Suprapubic skin (tissue), 4 donors: ENCODE measurements around the gene RAB3C. TPM values are rescaled to one million over a fixed set of nuclear protein-coding genes. Genes with fewer than 3 reads are reported as not detected.

Source experiments
- DNase-seq, 2 donors: peaks; one replicate each; pipeline ENCODE4 v3.0.0-alpha.2; 2019; ENCODE audit warnings: low spot score in 2 of 2
- H3K27ac ChIP-seq: fragments of 200-600 bp; sonication (generic); one replicate; pipeline ENCODE4 v1.5.1; 2019
- H3K27me3 ChIP-seq: fragments of 200-600 bp; sonication (generic); one replicate; pipeline ENCODE4 v1.5.1; 2019
- H3K36me3 ChIP-seq: fragments of 200-600 bp; sonication (generic); one replicate; pipeline ENCODE4 v1.5.1; 2019
- H3K4me1 ChIP-seq: fragments of 200-600 bp; sonication (generic); one replicate; pipeline ENCODE4 v1.5.1; 2019
- H3K4me3 ChIP-seq: fragments of 200-600 bp; sonication (generic); one replicate; pipeline ENCODE4 v1.5.1; 2019; ENCODE audit warnings: mild to moderate bottlenecking
- H3K9me3 ChIP-seq: fragments of 200-600 bp; sonication (generic); one replicate; pipeline ENCODE4 v1.5.1; 2019
- CTCF ChIP-seq, 2 donors: fragments of 200-600 bp in 1 of 2; fragments of 450-650 bp in 1 of 2; sonication (generic) in 1 of 2; IDR thresholded peaks; one replicate each; pipeline ENCODE4 v1.5.1; 2016 to 2019; ENCODE audit warnings: antibody characterized with exemption in 2 of 2, mild to moderate bottlenecking in 1 of 2, moderate library complexity in 1 of 2
- EP300 ChIP-seq: sonication (generic); formaldehyde crosslinking; IDR thresholded peaks from one replicate; pipeline ENCODE4 v1.6.1; 2017; ENCODE audit warnings: antibody characterized with exemption
- POLR2A ChIP-seq, 2 donors: fragments of 450-650 bp; IDR thresholded peaks; one replicate each; pipeline ENCODE4 v1.6.1; 2017; ENCODE audit warnings: antibody characterized with exemption in 2 of 2, mild to moderate bottlenecking in 2 of 2, moderate library complexity in 2 of 2
- POLR2AphosphoS5 ChIP-seq, 3 donors: sonication (generic); formaldehyde crosslinking; IDR thresholded peaks; one replicate each; pipeline ENCODE4 v1.6.1; 2017; ENCODE audit warnings: antibody characterized with exemption in 3 of 3
- WGBS: methylation state at CpG from one replicate; pipeline ENCODE4 v1.1.5; 2018; 5-methylcytosine and 5-hydroxymethylcytosine counted together
- total RNA-seq, 4 donors: library from RNA; depleted of rRNA; stranded (reverse); fragments of >200 nt; gene quantifications; one replicate each; pipeline ENCODE4 v1.1.0, GENCODE V29; 2016

The RAB3C gene
- total RNA-seq, 4 donors from 2014 or later, result 0.08 to 1.1 (median 0.27) TPM

GRCh38 chr5:58631895-58632294 lies 49.0 kb downstream of the RAB3C start:
- TF ChIP-seq CTCF (IDR thresholded peaks at IDR 0.05) (no peak), POLR2A (IDR thresholded peaks at IDR 0.05) (no peak), POLR2AphosphoS5 (IDR thresholded peaks at IDR 0.05) (no peak), EP300 (no peak)
- H3K9me3 ChIP-seq, result no peaks in the 10 kb centered on the region
- H3K4me1 ChIP-seq, result no peaks in the 10 kb centered on the region
- WGBS, result 83% methylated on average over 1 of the region's 1 CpG
- no peaks in the 10 kb centered on the region for H3K27me3 ChIP-seq
- no peak for DNase-seq
- H3K36me3 ChIP-seq, result no peaks in the 10 kb centered on the region
- no peak overlapping the region for H3K27ac ChIP-seq
- H3K4me3 ChIP-seq, result no peak overlapping the region

GRCh38 chr5:58635416-58635815 lies 52.5 kb downstream of the RAB3C start:
- Histone ChIP-seq H3K4me3 (no peak overlapping the region), H3K4me1 (no peaks in the 10 kb centered on the region), H3K9me3 (no peaks in the 10 kb centered on the region), H3K36me3 (no peaks in the 10 kb centered on the region), H3K27ac (no peak overlapping the region), H3K27me3 (no peaks in the 10 kb centered on the region)
- TF ChIP-seq EP300 (no peak), POLR2AphosphoS5 (IDR thresholded peaks at IDR 0.05) (no peak)
- DNase-seq, result no peak
- WGBS, result 47% methylated on average over 2 of the region's 2 CpGs

- Histone ChIP-seq H3K27ac (no peak overlapping the region), H3K9me3 (no peaks in the 10 kb centered on the region), H3K4me3 (no peak overlapping the region), H3K4me1 (no peaks in the 10 kb centered on the region), H3K36me3 (no peaks in the 10 kb centered on the region), H3K27me3 (no peaks in the 10 kb centered on the region)
- TF ChIP-seq POLR2AphosphoS5 (IDR thresholded peaks at IDR 0.05), result no peak
- TF ChIP-seq EP300, result no peak
- no peak for TF ChIP-seq CTCF (IDR thresholded peaks at IDR 0.05)
- no peak for TF ChIP-seq POLR2A (IDR thresholded peaks at IDR 0.05)
- WGBS, result 60% methylated on average over 3 of the region's 3 CpGs
- no peak for DNase-seq
Measured at GRCh38 chr5:58640011-58640410, 57.1 kb downstream of the RAB3C start.

- WGBS, result 75% methylated on average over 1 of the region's 1 CpG
Measured at GRCh38 chr5:58641533-58641932, 58.7 kb downstream of the RAB3C start.

DNA sequence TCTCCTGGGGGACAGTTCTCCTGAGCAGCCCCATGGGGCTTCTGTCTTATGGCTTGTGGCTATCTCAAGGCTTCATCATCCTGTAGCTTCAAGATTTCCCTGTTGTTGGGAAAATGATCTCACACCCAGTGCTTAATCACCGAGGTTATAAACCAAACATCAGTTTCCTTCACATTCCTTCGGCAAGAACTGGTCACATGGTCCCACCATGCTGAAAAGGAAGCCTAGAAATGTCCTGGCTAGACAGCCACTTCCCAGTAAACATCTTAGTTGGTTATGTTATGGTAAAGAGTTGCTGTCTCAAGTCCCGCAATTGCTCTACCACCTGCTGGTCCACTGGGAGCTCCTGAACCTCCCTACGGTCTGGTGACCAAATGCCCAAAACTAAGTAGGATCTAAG lies 66.0 kb downstream of the RAB3C start:
- WGBS, result 81% methylated on average over 4 of the region's 4 CpGs
- Histone ChIP-seq H3K4me1 (no peaks in the 10 kb centered on the region), H3K4me3 (no peak overlapping the region), H3K9me3 (no peaks in the 10 kb centered on the region), H3K36me3 (no peaks in the 10 kb centered on the region), H3K27ac (no peak overlapping the region), H3K27me3 (no peaks in the 10 kb centered on the region)
- no peak for DNase-seq
- TF ChIP-seq POLR2A (IDR thresholded peaks at IDR 0.05) (no peak), CTCF (IDR thresholded peaks at IDR 0.05) (no peak), EP300 (no peak), POLR2AphosphoS5 (IDR thresholded peaks at IDR 0.05) (no peak)

More at GRCh38 chr5:58641533-58641932, 58.7 kb downstream of the RAB3C start:
- no peak for DNase-seq
- Histone ChIP-seq H3K27ac (no peak overlapping the region), H3K27me3 (no peaks in the 10 kb centered on the region), H3K36me3 (no peaks in the 10 kb centered on the region), H3K4me1 (no peaks in the 10 kb centered on the region), H3K4me3 (no peak overlapping the region), H3K9me3 (no peaks in the 10 kb centered on the region)
- TF ChIP-seq POLR2A (IDR thresholded peaks at IDR 0.05) (no peak), POLR2AphosphoS5 (IDR thresholded peaks at IDR 0.05) (no peak), CTCF (IDR thresholded peaks at IDR 0.05) (no peak), EP300 (no peak)

GRCh38 chr5:58649716-58650115 lies 66.8 kb downstream of the RAB3C start:
- 32% methylated on average over 2 of the region's 2 CpGs for WGBS
- no peak overlapping the region for H3K27ac ChIP-seq
- H3K4me1 ChIP-seq, result no peaks in the 10 kb centered on the region
- no peak for TF ChIP-seq POLR2A (IDR thresholded peaks at IDR 0.05)
- no peak for TF ChIP-seq EP300
- no peak overlapping the region for H3K4me3 ChIP-seq
- no peak for DNase-seq
- no peaks in the 10 kb centered on the region for H3K27me3 ChIP-seq
- H3K9me3 ChIP-seq, result no peaks in the 10 kb centered on the region
- H3K36me3 ChIP-seq, result no peaks in the 10 kb centered on the region
